K562 (cell line): ENCODE results near the gene HIGD1C. TPM values are rescaled to one million over a fixed set of nuclear protein-coding genes. Genes with fewer than 3 reads are reported as not detected.

Experiments used
- ARNT ChIP-seq, 2 experiments: fragments of 450-650 bp; IDR thresholded peaks; 2 replicates each; pipeline ENCODE4 v1.6.1; 2016; ENCODE audit warnings: mild to moderate bottlenecking in 1 of 2
- CAMTA2 ChIP-seq: fragments of 250-450 bp; sonication (Bioruptor Pico); conservative IDR thresholded peaks from 2 replicates; pipeline ENCODE4 v1.5.1; 2022
- CUX1 ChIP-seq: fragments of 200-800 bp; sonication (Bioruptor generic); IDR thresholded peaks from 2 replicates; pipeline ENCODE4 v1.6.1; 2016; ENCODE audit warnings: missing genetic modification characterization, missing compliant biosample characterization
- EP400 ChIP-seq: fragments of 450-650 bp; IDR thresholded peaks from 2 replicates; pipeline ENCODE4 v1.6.1; 2017; ENCODE audit warnings: antibody characterized with exemption, mild to moderate bottlenecking, moderate library complexity
- GTF2A2 ChIP-seq: IDR thresholded peaks from 2 replicates; pipeline ENCODE4 v1.6.1; 2016; ENCODE audit warnings: mild to moderate bottlenecking, missing genetic modification characterization, missing compliant biosample characterization
- HNRNPUL1 ChIP-seq: fragments of 200-400 bp; formaldehyde crosslinking; IDR thresholded peaks from 2 replicates; pipeline ENCODE4 v1.6.1; 2017; ENCODE audit warnings: low read length
- ID3 ChIP-seq, 2 experiments: fragments of 250-450 bp in 1 of 2; fragments of 450-650 bp in 1 of 2; sonication (Bioruptor Pico) in 1 of 2; IDR thresholded peaks; 2 replicates each; pipeline versions ENCODE4 v1.6.1 to v1.8.0; 2016 to 2021; ENCODE audit warnings: mild to moderate bottlenecking in 2 of 2, moderate library complexity in 2 of 2, missing compliant biosample characterization in 1 of 2, missing genetic modification characterization in 1 of 2
- KAT7 ChIP-seq: sonication (generic); formaldehyde crosslinking; IDR thresholded peaks from 2 replicates; pipeline ENCODE4 v1.8.0; 2022; ENCODE audit warnings: missing genetic modification reagents, mild to moderate bottlenecking, borderline replicate concordance
- KDM1A ChIP-seq, 2 experiments: fragments of 450-650 bp; IDR thresholded peaks; 2 replicates each; pipeline ENCODE4 v1.6.1; 2016; ENCODE audit warnings: mild to moderate bottlenecking in 2 of 2
- KHSRP ChIP-seq: fragments of 450-650 bp; IDR thresholded peaks from 2 replicates; pipeline ENCODE4 v1.6.1; 2017
- MAZ ChIP-seq, 2 experiments: fragments of 450-650 bp in 1 of 2; sonication (generic) in 1 of 2; formaldehyde crosslinking; IDR thresholded peaks in 1 of 2; conservative IDR thresholded peaks in 1 of 2; 2 replicates each; pipeline versions ENCODE4 v1.4.0 to v1.5.0; 2020; ENCODE audit warnings: mild to moderate bottlenecking in 1 of 2, missing genetic modification reagents in 1 of 2
- MXD1 ChIP-seq: fragments of 250-450 bp; sonication (Bioruptor Pico); IDR thresholded peaks from 2 replicates; pipeline ENCODE4 v1.8.0; 2021; ENCODE audit warnings: borderline replicate concordance, mild to moderate bottlenecking, moderate library complexity; ENCODE audit not compliant: poor library complexity, severe bottlenecking
- NFRKB ChIP-seq: fragments of 450-650 bp; IDR thresholded peaks from 2 replicates; pipeline ENCODE4 v1.6.1; 2016; ENCODE audit warnings: low read depth
- NUFIP1 ChIP-seq: fragments of 450-650 bp; IDR thresholded peaks from 2 replicates; pipeline ENCODE4 v1.6.1; 2018; ENCODE audit not compliant: partially characterized antibody
- RBM15 ChIP-seq: fragments of 200-400 bp; formaldehyde crosslinking; IDR thresholded peaks from 2 replicates; pipeline ENCODE4 v1.6.1; 2018; ENCODE audit warnings: mild to moderate bottlenecking, low read length, moderate library complexity; ENCODE audit not compliant: insufficient read depth
- SIN3B ChIP-seq: fragments of 450-650 bp; IDR thresholded peaks from 2 replicates; pipeline ENCODE4 v1.6.1; 2017; ENCODE audit warnings: low read depth, mild to moderate bottlenecking, moderate library complexity
- SLC30A9 ChIP-seq: fragments of 250-450 bp; sonication (Bioruptor Pico); IDR thresholded peaks from 2 replicates; pipeline ENCODE4 v1.8.0; 2022; ENCODE audit warnings: mild to moderate bottlenecking, moderate library complexity
- SMARCA4 ChIP-seq: fragments of 450-650 bp; IDR thresholded peaks from 2 replicates; pipeline ENCODE4 v1.6.1; 2016
- SREBF2 ChIP-seq: sonication (generic); formaldehyde crosslinking; IDR thresholded peaks from 2 replicates; pipeline ENCODE4 v1.4.0; 2020; ENCODE audit warnings: mild to moderate bottlenecking, missing genetic modification reagents
- TAF9B ChIP-seq: fragments of 450-650 bp; IDR thresholded peaks from 2 replicates; pipeline ENCODE4 v1.6.1; 2018; ENCODE audit warnings: mild to moderate bottlenecking; ENCODE audit not compliant: partially characterized antibody
- TCFL5 ChIP-seq: fragments of 250-450 bp; sonication (Bioruptor Pico); conservative IDR thresholded peaks from 2 replicates; pipeline ENCODE4 v1.6.1; 2021; ENCODE audit warnings: mild to moderate bottlenecking, moderate library complexity, matching md5 sums
- USF2 ChIP-seq: sonication (generic); formaldehyde crosslinking; IDR thresholded peaks from 2 replicates; pipeline ENCODE4 v1.5.0; 2020; ENCODE audit warnings: missing genetic modification reagents
- ZNF197 ChIP-seq: fragments of 200-800 bp; sonication (Bioruptor generic); IDR thresholded peaks from 2 replicates; pipeline ENCODE4 v1.6.1; 2016; ENCODE audit warnings: low read depth, missing genetic modification characterization, missing compliant biosample characterization
- ZNF232 ChIP-seq: sonication (generic); formaldehyde crosslinking; IDR thresholded peaks from 2 replicates; pipeline ENCODE4 v1.8.0; 2022; ENCODE audit warnings: mild to moderate bottlenecking, missing genetic modification reagents
- polyA plus RNA-seq, 8 experiments: library from polyadenylated mRNA; depleted of rRNA in 4 of 8; stranded (reverse) in 5 of 8; unstranded in 3 of 8; fragments of >200 nt; fragmentation: Nextera tagmentation in 2 of 8; fragmentation: Illumina TruSeq in 1 of 8; extraction: Ambion mirVana in 2 of 8; extraction: Trizol in 1 of 8; gene quantifications; 2 replicates each; pipeline versions ENCODE4 v1.2.1 to v1.2.3, GENCODE V29; 2011 to 2014; ENCODE audit warnings: inconsistent platforms in 1 of 8, missing spikeins in 1 of 8
- total RNA-seq, 7 experiments: library from RNA; depleted of rRNA in 6 of 7; stranded (reverse); fragments of >200 nt in 6 of 7; fragmentation: Illumina TruSeq in 2 of 7; extraction: Trizol in 2 of 7; gene quantifications; 2 replicates each; pipeline versions ENCODE4 v1.2.1 to v1.2.3, GENCODE V29; 2011 to 2021; ENCODE audit warnings: low replicate concordance in 1 of 7

The HIGD1C gene
- total and polyA plus RNA-seq, 9 of the 15 experiments (the other 6 are each of a cell fraction or from before 2014, with no cell fraction given), result not detected

- no peak for TF ChIP-seq NUFIP1
- TF ChIP-seq SMARCA4, result no peak
- no peak; the same call in 1 of the 2 replicates for TF ChIP-seq ZNF197 (CRISPR knock-in tag)
- peak in 1 of 2 experiments; percentile 22; a peak in 1 of 4 replicates for TF ChIP-seq MAZ (CRISPR knock-in tag; conservative IDR thresholded peaks at IDR 0.05 in 1 of 2, IDR thresholded peaks at IDR 0.05 in 1 of 2)
- no peak for TF ChIP-seq KAT7 (CRISPR knock-in tag)
- TF ChIP-seq ID3 (CRISPR knock-in tag; IDR thresholded peaks at IDR 0.05), result no peak
- no peak for TF ChIP-seq ID3 (tag; IDR thresholded peaks at IDR 0.05)
- no peak for TF ChIP-seq GTF2A2 (tag)
- TF ChIP-seq USF2 (CRISPR knock-in tag), result no peak
- no peak for TF ChIP-seq SLC30A9
- no peak for TF ChIP-seq TCFL5 (CRISPR knock-in tag)
- TF ChIP-seq TAF9B, result peak; percentile 61
- no peak for TF ChIP-seq HNRNPUL1
- TF ChIP-seq MXD1 (CRISPR knock-in tag), result no peak
- TF ChIP-seq ARNT (IDR thresholded peaks at IDR 0.05), result no peak
- TF ChIP-seq KHSRP, result no peak
- peak; percentile 72; the same call in 1 of the 2 replicates for TF ChIP-seq CUX1 (CRISPR knock-in tag)
- TF ChIP-seq KDM1A (IDR thresholded peaks at IDR 0.05), result no peak
- TF ChIP-seq CAMTA2, result no peak
- TF ChIP-seq NFRKB, result peak; percentile 52; the same call in 1 of the 2 replicates
- no peak for TF ChIP-seq RBM15
- no peak for TF ChIP-seq SREBF2 (CRISPR knock-in tag)
- TF ChIP-seq ZNF232 (CRISPR knock-in tag), result no peak
- TF ChIP-seq EP400, result peak; percentile 29; the same call in 1 of the 2 replicates
- TF ChIP-seq SIN3B, result no peak
Measured at GRCh38 chr12:50924131-50924438, 28.3 kb upstream of the HIGD1C start (continued).
